Bronchial epithelial cell (primary cell): ENCODE results near the gene ETFRF1. TPM values are rescaled to one million over a fixed set of nuclear protein-coding genes. Genes with fewer than 3 reads are reported as not detected.

ENCODE experiments used
- DNase-seq: peaks from one replicate; pipeline ENCODE4 v3.0.0-alpha.2; 2010; ENCODE audit warnings: low read depth
- FAIRE-seq: peaks from 2 replicates; lab custom pipeline; 2011; peaks lifted over from hg19 to GRCh38; lab: Jason Lieb, UNC
- H3K27me3 ChIP-seq: 2 replicates; pipeline ENCODE4 v1.5.1; 2011; ENCODE audit warnings: low read length; ENCODE audit not compliant: control insufficient read depth, insufficient read depth
- H3K36me3 ChIP-seq: 2 replicates; pipeline ENCODE4 v1.5.1; 2011; ENCODE audit warnings: low read length; ENCODE audit not compliant: control insufficient read depth, insufficient read depth
- H3K4me3 ChIP-seq: 2 replicates; pipeline ENCODE4 v1.5.1; 2011; ENCODE audit warnings: mild to moderate bottlenecking, low read depth, low read length, control low read depth
- total RNA-seq: library from RNA; depleted of rRNA; stranded (reverse); fragments of >200 nt; gene quantifications from 2 replicates; pipeline ENCODE4 v1.2.1, GENCODE V29; 2014
- TF ChIP-seq, protein P1 (sequence below): IDR thresholded peaks from 2 replicates; pipeline ENCODE4 v1.5.1; 2011; ENCODE audit warnings: mild to moderate bottlenecking, moderate library complexity, low read length, control low read depth, inconsistent platforms; ENCODE audit not compliant: insufficient read depth, severe bottlenecking

Gene ETFRF1
- total RNA-seq, 1 donor from 2014 or later, result 7.9 TPM

DNA sequence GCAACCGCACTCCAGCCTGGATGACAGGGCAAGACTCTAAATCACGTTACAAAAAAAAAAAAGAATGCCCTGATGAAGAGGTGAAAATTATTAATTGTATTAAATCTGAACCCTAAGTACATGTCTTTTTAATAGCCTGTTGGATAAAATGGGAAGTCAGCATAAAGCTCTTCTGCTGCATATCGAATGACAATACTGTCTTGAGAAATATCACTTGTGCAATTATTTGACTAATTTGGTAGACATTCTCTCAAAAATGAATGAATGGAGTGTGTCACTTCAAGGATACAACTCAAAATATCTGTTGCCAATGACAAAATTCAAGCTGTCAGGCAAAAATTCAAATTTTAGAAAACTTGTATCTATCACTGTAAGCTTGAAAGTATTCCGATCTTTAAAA, 39.0 kb upstream of the ETFRF1 start:
- H3K27me3 ChIP-seq, result no peaks in the 10 kb centered on the region
- no peak for FAIRE-seq
- no peaks in the 10 kb centered on the region for H3K36me3 ChIP-seq
- TF ChIP-seq, protein P1, sequence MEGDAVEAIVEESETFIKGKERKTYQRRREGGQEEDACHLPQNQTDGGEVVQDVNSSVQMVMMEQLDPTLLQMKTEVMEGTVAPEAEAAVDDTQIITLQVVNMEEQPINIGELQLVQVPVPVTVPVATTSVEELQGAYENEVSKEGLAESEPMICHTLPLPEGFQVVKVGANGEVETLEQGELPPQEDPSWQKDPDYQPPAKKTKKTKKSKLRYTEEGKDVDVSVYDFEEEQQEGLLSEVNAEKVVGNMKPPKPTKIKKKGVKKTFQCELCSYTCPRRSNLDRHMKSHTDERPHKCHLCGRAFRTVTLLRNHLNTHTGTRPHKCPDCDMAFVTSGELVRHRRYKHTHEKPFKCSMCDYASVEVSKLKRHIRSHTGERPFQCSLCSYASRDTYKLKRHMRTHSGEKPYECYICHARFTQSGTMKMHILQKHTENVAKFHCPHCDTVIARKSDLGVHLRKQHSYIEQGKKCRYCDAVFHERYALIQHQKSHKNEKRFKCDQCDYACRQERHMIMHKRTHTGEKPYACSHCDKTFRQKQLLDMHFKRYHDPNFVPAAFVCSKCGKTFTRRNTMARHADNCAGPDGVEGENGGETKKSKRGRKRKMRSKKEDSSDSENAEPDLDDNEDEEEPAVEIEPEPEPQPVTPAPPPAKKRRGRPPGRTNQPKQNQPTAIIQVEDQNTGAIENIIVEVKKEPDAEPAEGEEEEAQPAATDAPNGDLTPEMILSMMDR, result no peak
- no peak for DNase-seq
- H3K4me3 ChIP-seq, result no peak overlapping the region

DNA sequence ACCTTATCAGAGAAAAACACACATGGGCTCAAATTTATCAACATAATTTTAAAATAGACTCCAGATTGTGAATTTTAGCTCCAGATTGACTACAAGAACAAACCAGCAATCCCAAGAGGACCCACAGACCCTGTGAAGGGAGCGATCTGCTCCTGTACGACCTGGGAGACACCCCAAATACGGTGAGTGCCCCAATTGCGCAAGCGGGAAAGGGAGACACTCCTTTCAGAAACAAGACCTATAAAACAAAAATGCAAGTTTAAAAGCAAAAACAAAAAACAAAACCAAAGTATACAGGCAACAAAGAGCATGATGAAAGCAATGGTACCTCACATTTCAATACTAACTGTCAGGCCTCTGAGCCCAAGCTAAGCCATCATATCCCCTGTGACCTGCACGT, 32.2 kb upstream of the ETFRF1 start:
- TF ChIP-seq, protein P1, result no peak
- H3K27me3 ChIP-seq, result no peaks in the 10 kb centered on the region
- FAIRE-seq, result no peak
- no peak overlapping the region for H3K4me3 ChIP-seq
- DNase-seq, result no peak
- H3K36me3 ChIP-seq, result no peaks in the 10 kb centered on the region

- FAIRE-seq, result no peak
- no peak for DNase-seq
- H3K4me3 ChIP-seq, result no peak overlapping the region
- TF ChIP-seq, protein P1, result no peak
- H3K27me3 ChIP-seq, result no peaks in the 10 kb centered on the region
- H3K36me3 ChIP-seq, result no peaks in the 10 kb centered on the region
Measured at GRCh38 chr12:25182765-25183164, 12.3 kb upstream of the ETFRF1 start.

DNA sequence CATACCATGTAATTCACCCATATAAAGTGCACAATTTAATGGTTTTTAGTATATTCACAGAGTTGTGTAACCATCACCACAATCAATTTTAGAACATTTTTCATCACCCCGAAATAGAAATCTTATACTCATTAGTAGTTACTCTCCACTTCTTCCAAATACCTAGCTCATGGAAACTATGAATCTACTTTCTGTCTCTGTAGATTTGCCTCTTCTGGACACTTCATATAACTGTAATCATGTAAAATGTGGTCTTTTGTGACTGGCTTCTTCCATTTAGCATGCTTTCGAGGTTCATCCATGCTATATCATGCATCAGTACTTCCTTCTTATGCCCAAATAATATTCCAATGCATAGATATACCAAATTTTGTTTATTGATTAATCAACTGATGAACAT, 10.9 kb upstream of the ETFRF1 start:
- no peaks in the 10 kb centered on the region for H3K27me3 ChIP-seq
- FAIRE-seq, result no peak
- TF ChIP-seq, protein P1, result no peak

GRCh38 chr12:25186038-25186787, 8.8 kb upstream of the ETFRF1 start:
- no peak overlapping the region for H3K4me3 ChIP-seq
- TF ChIP-seq, protein P1, result no peak
- no peak for FAIRE-seq
- no peak for DNase-seq
- H3K27me3 ChIP-seq, result no peaks in the 10 kb centered on the region
- no peaks in the 10 kb centered on the region for H3K36me3 ChIP-seq

More for the DNA sequence above, 10.9 kb upstream of the ETFRF1 start:
- H3K36me3 ChIP-seq, result no peaks in the 10 kb centered on the region
- DNase-seq, result no peak
- H3K4me3 ChIP-seq, result no peak overlapping the region
